Measurements from ENCODE around the gene ZNF236. TPM values are rescaled to one million over a fixed set of nuclear protein-coding genes. Genes with fewer than 3 reads are reported as not detected.

Gene ZNF236
- total RNA-seq, 1 donor from 2014 or later: 9.2 TPM

- DNase-seq: no peak
These were observed 44.3 kb downstream of the ZNF236 start for GRCh38 chr18:76866666-76867065.

GRCh38 chr18:76873311-76873710, 51.0 kb downstream of the ZNF236 start:
- no peak for DNase-seq

DNA sequence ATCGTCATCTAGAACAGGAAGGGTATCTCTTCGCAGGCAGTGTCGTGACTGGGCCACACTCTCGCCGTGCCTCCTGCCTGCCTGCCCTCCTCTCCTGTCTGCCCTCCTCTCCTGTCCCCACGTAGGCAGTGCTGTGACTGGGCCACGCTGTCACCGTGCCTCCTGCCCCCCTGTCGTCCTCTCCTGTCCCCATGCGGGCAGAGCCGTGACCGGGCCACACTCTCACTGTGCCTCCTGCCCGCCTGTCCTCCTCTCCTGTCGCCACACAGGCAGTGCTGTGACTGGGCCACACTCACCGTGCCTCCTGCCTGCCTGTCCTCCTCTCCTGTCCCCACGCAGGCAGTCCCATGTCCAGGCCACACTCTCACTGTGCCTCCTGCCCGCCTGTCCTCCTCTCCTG, 51.4 kb downstream of the ZNF236 start:
- no peak for DNase-seq

- DNase-seq: no peak
These were observed 52.5 kb downstream of the ZNF236 start for GRCh38 chr18:76874642-76875389.

- DNase-seq: peak; percentile 76
These were observed 53.3 kb downstream of the ZNF236 start for GRCh38 chr18:76875390-76876325.

GRCh38 chr18:76878426-76878825, 56.1 kb downstream of the ZNF236 start:
- no peak for DNase-seq

- DNase-seq: no peak
These were observed 57.7 kb downstream of the ZNF236 start for GRCh38 chr18:76880026-76880425.

- DNase-seq: no peak
These were observed 59.4 kb downstream of the ZNF236 start for GRCh38 chr18:76881744-76882143.

GRCh38 chr18:76882146-76882545, 59.8 kb downstream of the ZNF236 start:
- no peak for DNase-seq

DNA sequence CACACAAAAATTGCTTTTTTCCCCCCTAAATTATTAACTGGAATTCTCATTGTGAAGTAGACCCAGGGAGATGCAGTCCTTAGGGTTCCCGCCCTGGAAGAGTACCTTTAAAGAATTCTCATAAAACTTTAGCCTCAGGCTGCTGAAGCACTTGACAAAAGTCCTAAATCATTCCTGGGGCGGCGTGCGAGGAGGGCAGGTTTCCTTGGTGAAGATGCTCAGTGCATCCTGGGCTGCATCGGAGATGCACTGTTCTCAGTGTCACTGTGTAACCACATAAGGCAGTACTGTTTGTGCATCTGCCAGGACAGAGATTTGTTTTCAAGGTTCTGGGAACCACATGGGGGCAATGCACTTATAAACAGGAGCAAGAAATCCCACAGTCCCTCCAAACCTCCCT, 62.6 kb downstream of the ZNF236 start:
- DNase-seq: no peak

GRCh38 chr18:76886112-76886511, 63.8 kb downstream of the ZNF236 start:
- no peak for DNase-seq

DNA sequence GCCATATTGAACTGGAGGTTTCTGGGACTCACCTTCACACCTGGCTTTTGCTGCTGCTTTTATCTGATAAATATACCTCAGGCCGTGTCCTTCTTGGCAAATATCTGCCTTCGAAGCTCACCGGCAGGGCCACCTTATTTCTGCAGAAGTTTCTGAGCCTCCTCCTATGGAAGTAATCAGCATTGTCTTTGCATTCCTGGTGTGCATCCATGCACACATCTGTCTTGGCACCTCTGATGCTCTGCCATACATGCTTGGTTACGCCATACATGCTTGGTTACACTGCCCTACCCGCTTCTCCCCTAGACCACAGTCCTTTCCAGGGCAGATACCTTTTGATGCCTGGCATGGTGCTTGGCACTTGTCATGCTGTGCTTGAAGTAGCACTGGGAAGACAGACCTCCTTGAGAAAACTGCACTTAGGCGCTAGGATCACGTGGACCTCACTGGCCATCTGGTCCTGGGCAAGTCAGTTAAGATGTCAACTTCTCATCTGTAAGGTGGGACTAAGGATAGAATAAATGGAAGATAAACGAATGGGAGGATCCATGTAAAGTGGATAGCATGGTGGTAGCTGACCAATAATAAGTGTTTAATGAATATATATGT, 66.8 kb downstream of the ZNF236 start:
- DNase-seq: no peak

DNA sequence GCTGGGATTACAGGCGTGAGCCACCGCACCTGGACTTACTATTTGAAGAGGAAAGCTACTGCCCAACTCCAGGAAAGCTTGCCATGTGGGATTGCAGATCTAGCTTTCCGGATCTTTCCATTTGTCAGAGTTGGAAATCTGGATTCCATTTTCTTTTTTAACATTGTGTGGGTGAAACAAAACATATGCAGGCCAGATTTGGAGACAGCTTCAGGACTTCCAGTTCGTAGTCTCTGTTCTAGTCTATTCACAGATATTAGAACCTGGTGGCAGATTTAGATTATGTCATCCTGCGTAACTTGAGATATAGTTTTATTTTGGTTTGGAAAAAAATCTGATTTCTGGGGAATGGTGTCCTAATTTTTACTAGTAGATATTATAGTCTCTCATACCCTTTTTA, 70.5 kb downstream of the ZNF236 start:
- DNase-seq: no peak

DNA sequence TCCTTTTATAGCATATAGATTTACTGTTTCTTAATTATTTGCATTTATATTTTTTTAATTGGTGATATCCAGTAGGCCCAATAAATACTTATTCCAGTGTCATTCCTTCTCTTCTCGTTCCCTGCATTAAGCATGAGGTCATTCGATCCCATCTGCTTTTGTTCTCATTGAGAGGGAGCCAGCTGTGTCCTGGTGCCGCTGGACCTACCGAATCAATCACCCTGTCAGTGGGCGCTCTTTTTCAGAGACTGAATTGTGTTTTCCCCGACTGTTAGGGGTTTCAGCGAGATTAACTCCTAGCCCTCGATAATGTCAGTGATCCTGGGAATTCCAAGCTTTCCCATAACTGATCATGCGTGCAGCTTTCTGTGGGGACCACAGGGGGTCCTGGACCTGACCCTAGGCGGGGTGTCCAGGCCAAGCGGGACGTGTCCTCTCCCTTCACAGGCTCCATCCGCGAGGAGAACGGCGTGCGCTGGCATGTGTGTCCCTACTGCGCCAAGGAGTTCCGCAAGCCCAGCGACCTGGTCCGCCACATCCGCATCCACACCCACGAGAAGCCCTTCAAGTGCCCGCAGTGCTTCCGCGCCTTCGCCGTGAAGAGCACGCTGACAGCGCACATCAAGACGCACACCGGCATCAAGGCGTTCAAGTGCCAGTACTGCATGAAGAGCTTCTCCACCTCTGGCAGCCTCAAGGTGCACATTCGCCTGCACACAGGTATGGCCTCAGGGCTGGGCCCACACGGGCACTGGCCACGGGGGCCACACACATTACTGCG, 72.4 kb downstream of the ZNF236 start:
- no peak for DNase-seq

DNA sequence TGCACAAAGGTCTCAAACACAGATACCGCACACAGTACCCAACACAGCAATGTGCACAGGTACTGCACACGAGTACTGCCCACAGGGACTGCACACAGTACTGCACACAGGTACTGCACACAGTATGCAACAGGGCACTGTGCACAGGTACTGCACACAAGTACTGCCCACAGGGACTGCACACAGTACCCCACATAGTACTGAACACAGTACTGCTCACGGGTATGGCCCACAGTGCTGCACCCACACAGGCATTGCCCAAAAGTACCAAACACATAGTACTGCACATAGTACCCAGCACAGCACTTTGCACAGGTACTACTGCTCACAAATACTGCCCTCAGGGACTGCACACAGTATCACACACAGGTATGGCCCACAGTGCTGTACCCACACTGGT, 73.1 kb downstream of the ZNF236 start:
- DNase-seq: no peak

DNA sequence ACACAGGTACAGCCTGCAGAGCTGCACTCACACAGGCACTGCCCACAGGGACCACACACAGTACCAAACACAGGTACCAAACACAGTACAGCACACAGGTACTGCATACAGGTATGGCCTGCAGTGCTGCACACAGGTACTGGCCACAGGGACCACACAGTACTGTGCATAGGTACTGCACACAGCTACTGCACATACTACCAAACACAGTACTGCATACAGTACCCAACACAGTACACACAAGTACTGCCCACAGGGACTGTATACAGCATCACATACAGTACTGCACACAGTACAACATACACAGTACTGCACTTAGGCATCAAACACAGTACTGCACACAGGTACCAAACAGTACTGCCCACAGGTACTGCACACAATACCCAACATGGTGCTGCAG, 74.3 kb downstream of the ZNF236 start:
- DNase-seq: no peak

DNA sequence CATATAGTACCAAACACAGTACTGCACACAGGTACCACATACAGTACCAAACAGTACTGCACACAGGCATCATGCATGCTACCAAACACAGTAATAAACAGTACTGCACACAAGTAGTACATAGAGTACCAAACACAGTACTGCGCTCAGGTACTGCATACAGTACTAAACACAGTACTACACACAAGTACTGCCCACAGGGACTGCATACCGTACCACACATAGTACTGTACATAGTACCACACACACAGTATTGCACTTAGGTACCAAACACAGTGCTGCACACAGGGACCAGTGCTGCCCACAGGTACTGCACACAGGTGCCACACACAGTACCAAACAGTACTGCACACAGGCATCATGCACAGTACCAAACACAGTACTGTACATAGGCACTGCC, 74.9 kb downstream of the ZNF236 start:
- no peak for DNase-seq

GRCh38 chr18:76903386-76903785, 81.0 kb downstream of the ZNF236 start:
- DNase-seq: no peak

GRCh38 chr18:76905821-76906220, 83.5 kb downstream of the ZNF236 start:
- no peak for DNase-seq

- DNase-seq: no peak
These were observed 85.9 kb downstream of the ZNF236 start for GRCh38 chr18:76908277-76908676.

DNA sequence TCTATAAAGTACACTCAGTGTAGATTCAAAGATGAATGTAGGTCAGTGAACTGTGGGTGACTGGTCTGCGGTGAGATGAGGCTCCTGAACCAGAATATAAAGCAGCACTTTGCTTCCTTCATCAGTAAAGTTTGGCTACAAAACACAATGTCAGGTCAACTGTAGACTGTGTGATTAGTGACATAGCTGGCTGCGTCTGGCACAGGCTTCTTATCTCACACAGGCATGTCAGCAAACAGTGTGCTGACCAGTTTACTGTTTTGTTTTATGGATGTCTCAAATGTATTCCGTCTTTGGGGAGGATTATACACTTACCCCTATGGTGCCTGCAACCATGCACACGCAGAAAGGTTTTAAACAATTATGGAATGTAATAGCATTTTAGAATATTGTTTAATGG, 87.1 kb downstream of the ZNF236 start:
- no peak for DNase-seq

GRCh38 chr18:76911440-76911839, 89.1 kb downstream of the ZNF236 start:
- DNase-seq: no peak

DNA sequence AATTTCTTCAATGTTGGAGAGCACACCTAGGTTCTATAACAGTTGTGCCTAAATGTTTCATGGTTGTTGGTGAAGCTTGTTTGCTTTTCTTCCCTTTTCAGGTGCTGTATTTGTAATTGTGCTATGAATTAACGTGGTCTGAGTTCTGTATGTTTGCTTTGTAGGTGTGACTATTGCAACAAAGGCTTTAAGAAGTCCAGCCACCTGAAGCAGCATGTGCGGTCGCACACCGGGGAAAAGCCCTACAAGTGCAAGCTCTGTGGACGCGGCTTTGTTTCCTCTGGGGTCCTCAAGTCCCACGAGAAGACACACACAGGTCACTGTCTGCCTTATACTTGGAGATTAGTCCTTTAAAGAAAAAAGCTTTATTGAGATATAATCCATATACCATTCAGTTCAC, 91.2 kb downstream of the ZNF236 start:
- DNase-seq: no peak

Measured in dermis blood vessel endothelial cell (primary cell).